Prostate gland (tissue), 2 donors: ENCODE results near the gene ITIH5.

Experiments
- CTCF ChIP-seq, 4 experiments: fragments of 200-600 bp in 2 of 4; fragments of 450-650 bp in 2 of 4; sonication (generic) in 2 of 4; IDR thresholded peaks; 1 replicate in 3 of 4; 2 replicates in 1 of 4; pipeline ENCODE4 v1.5.1; 2016 to 2019; ENCODE audit warnings: antibody characterized with exemption in 4 of 4, mild to moderate bottlenecking in 2 of 4, moderate library complexity in 2 of 4
- POLR2AphosphoS5 ChIP-seq: sonication (generic); formaldehyde crosslinking; IDR thresholded peaks from one replicate; pipeline ENCODE4 v1.6.1; 2017; ENCODE audit warnings: antibody characterized with exemption

- TF ChIP-seq CTCF (IDR thresholded peaks at IDR 0.05), result no peak
- TF ChIP-seq POLR2AphosphoS5, result no peak
Observed at GRCh38 chr10:7580520-7580919, 86.2 kb downstream of the ITIH5 start.
